NT2/D1 (cell line): ENCODE data around the gene SMPDL3A.

Source experiments
- YY1 ChIP-seq: IDR thresholded peaks from 2 replicates; pipeline ENCODE4 v1.6.1; 2011; ENCODE audit not compliant: insufficient read length, insufficient read depth
- ZNF274 ChIP-seq: IDR thresholded peaks from 2 replicates; pipeline ENCODE4 v1.6.1; 2011; ENCODE audit warnings: mild to moderate bottlenecking, low read depth, low read length

DNA sequence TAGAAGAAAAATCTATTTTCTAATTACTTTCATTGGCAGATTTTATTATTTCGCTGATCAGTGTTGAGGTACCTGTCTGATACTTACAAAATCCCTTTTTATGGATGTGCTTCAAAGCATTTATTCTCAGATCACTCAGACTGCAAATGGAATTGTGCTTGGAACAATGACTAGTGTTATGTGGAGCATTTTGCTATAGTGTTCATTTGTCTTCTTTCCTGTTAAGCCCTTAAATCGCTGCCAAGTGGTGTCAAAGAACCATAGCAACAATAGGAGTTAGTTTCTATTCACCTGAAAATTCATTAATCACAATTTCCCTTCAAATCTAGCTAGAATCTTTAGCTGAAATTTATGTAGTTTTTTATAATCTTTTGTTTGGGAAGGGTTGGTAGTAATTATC, 29.8 kb downstream of the SMPDL3A start:
- no peak for TF ChIP-seq YY1
- TF ChIP-seq ZNF274: no peak
